Left lung (tissue), 10 donors: ENCODE results near the gene LNX2. TPM values are rescaled to one million over a fixed set of nuclear protein-coding genes. Genes with fewer than 3 reads are reported as not detected.

Experiments used
- ATAC-seq: fragments of 200-7000 bp; cut with Tn5 transposase; one replicate; pipeline ENCODE4 v1.9.1; 2020; ENCODE audit warnings: moderate library complexity
- DNase-seq, 4 donors: peaks; one replicate each; pipeline ENCODE4 v3.0.0-alpha.2; 2013 to 2020
- H3K27ac ChIP-seq, 2 donors: fragments of 200-600 bp; sonication (generic) in 1 of 2; one replicate each; pipeline versions ENCODE4 v1.5.0 to v1.8.0; 2020 to 2021
- H3K27me3 ChIP-seq, 2 donors: fragments of 200-600 bp; sonication (generic) in 1 of 2; one replicate each; pipeline versions ENCODE4 v1.5.0 to v1.8.0; 2020 to 2021
- H3K36me3 ChIP-seq, 2 donors: fragments of 200-600 bp; sonication (generic) in 1 of 2; one replicate each; pipeline versions ENCODE4 v1.5.0 to v1.8.0; 2020 to 2021
- H3K4me1 ChIP-seq, 2 donors: fragments of 200-600 bp; one replicate each; pipeline ENCODE4 v1.8.0; 2021
- H3K4me3 ChIP-seq, 2 donors: fragments of 200-600 bp; sonication (generic) in 1 of 2; one replicate each; pipeline versions ENCODE4 v1.5.0 to v1.8.0; 2020 to 2021; ENCODE audit warnings: mild to moderate bottlenecking in 1 of 2
- H3K9me3 ChIP-seq, 2 donors: fragments of 200-600 bp; sonication (generic) in 1 of 2; one replicate each; pipeline versions ENCODE4 v1.5.0 to v1.8.0; 2020 to 2021
- intact Hi-C, 2 donors: fragments of 100-400 bp; cut with DNase I; formaldehyde crosslinking; loops; one replicate each; pipeline versions ENCODE4 v1.11.2 to v1.14.2; 2022
- polyA plus RNA-seq, 6 donors: library from polyadenylated mRNA; unstranded; fragments of 120-200 nt; gene quantifications; one replicate each; pipeline ENCODE4 v1.2.1, GENCODE V29; 2013; ENCODE audit not compliant: insufficient read length in 6 of 6
- total RNA-seq, 2 donors: library from RNA; stranded (reverse); fragmentation: NEBNext Ultra II Directional; extraction: Animal tissue kit (Norgen Biotek cat#: 25700); gene quantifications; one replicate each; pipeline ENCODE4 v1.2.1, GENCODE V29; 2021
- TF ChIP-seq, protein P1 (sequence below), 2 donors: fragments of 200-600 bp; sonication (generic) in 1 of 2; IDR thresholded peaks; one replicate each; pipeline versions ENCODE4 v1.5.0 to v1.8.0; 2021; ENCODE audit warnings: antibody characterized with exemption in 2 of 2
- donor health status: DM: no; HTN: yes; CAD: no.
- donor health status: DM: no; HTN: no; CAD: no.

The LNX2 gene
- total and polyA plus RNA-seq, 8 donors = 16.0 to 25.9 (median 17.8) TPM

DNA sequence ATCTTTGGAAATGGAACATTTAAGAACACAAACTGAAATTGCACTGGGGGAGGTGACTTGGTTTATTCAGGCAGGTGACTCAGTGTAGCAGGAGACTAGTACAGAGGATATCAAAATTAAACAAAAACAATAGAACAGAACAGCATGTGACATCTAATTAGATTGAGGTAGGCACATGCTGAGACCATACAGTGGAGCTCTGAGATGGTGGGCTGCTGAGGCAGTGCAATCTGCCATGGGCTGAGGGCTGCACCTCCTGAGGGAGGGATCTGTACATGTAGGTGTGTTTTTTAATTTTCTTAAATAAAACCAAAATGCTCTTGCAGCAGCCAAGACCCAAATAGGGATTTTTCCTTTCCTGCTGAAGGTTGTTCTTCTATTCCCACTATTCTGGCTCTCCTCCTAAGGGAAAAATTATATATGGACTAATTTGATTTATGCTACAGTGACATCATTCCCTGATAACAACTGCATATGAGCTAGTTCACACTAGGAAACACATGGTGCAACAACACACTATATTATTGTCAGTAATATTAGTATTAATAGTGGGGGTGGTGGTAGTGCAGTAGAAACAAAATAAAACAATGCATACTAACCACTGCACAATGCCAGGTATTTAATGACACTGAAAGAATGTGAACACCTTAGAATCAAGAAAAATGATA is 48.0 kb downstream of the LNX2 start:
- no peak overlapping the region for H3K27ac ChIP-seq
- no peaks in the 10 kb centered on the region for H3K9me3 ChIP-seq
- peaks cover 0 to 21% of the 10 kb centered on the region in 2 donors for H3K36me3 ChIP-seq
- TF ChIP-seq, protein P1, sequence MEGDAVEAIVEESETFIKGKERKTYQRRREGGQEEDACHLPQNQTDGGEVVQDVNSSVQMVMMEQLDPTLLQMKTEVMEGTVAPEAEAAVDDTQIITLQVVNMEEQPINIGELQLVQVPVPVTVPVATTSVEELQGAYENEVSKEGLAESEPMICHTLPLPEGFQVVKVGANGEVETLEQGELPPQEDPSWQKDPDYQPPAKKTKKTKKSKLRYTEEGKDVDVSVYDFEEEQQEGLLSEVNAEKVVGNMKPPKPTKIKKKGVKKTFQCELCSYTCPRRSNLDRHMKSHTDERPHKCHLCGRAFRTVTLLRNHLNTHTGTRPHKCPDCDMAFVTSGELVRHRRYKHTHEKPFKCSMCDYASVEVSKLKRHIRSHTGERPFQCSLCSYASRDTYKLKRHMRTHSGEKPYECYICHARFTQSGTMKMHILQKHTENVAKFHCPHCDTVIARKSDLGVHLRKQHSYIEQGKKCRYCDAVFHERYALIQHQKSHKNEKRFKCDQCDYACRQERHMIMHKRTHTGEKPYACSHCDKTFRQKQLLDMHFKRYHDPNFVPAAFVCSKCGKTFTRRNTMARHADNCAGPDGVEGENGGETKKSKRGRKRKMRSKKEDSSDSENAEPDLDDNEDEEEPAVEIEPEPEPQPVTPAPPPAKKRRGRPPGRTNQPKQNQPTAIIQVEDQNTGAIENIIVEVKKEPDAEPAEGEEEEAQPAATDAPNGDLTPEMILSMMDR (IDR thresholded peaks at IDR 0.05) = no peak
- intact Hi-C loops = no loop called here
- no peaks in the 10 kb centered on the region for H3K27me3 ChIP-seq
- H3K4me3 ChIP-seq = no peak overlapping the region
- DNase-seq (no peak), ATAC-seq (no peak)
- H3K4me1 ChIP-seq = no peaks in the 10 kb centered on the region

DNA sequence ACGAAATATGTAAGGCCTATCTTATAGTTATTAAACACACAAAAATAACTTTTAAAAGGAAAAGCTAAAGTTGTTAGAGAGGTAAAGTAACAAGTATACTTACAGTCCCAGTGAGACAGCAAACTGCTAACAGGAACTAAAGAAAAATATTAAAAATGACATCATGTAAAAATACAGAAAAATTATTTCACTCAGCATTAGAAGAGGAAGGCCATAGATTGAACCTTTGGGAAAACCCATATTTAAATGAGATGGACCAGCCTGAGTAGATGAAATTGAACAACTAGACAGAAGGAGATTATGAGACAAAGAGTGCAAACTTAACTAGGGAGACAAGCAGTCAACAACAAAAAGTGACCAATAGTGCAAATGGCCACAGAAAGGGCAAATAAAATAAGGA is 49.4 kb downstream of the LNX2 start:
- Histone ChIP-seq H3K36me3 (peaks cover 0 to 35% of the 10 kb centered on the region in 2 donors), H3K9me3 (no peaks in the 10 kb centered on the region), H3K4me1 (no peaks in the 10 kb centered on the region), H3K27ac (no peak overlapping the region), H3K27me3 (no peaks in the 10 kb centered on the region), H3K4me3 (no peak overlapping the region)
- ATAC-seq (no peak), DNase-seq (no peak)
- TF ChIP-seq, protein P1 (IDR thresholded peaks at IDR 0.05) = no peak
- intact Hi-C loops = no loop called here

DNA sequence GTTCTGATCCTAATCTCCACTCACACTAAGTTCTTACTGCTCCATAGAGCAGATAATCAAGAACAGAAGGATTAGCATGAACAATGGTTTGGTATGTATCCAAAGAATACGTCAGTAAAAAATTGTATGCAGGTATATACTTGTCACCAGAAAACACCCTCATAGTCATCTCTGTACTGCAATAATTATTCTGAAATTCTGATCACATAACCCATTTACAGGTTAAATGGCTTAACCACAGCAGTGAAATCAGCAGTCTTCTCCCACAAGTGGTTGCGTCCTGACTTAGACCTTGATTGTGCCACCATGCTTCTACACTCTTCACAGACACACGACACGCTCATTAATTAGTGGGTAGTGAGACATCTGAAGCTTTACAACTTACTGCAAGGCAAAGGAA is 50.9 kb downstream of the LNX2 start:
- H3K9me3 ChIP-seq = no peaks in the 10 kb centered on the region
- intact Hi-C loops = no loop called here

DNA sequence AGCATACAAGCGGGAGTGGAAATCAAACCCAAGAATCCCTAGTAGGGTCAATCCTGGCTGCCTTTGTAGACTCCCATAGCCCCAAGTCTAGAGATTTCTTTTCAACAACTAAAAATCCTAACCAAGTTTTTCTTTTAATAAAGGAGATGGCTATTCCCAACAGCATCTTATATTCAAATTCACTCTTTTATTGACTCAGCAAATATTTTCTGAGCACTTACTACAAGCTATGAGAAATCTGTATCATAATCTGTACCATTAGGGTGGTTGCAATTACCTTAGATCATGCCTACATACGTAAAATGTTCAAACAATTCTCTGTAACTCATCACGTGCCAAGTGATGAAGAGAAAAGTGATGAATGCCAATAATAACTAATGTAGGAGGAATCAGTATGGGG is 54.5 kb downstream of the LNX2 start:
- no peak for DNase-seq
- H3K9me3 ChIP-seq = no peaks in the 10 kb centered on the region
- no peak overlapping the region for H3K4me3 ChIP-seq
- no peaks in the 10 kb centered on the region for H3K27me3 ChIP-seq
- ATAC-seq = no peak
- H3K36me3 ChIP-seq = peaks cover 0 to 49% of the 10 kb centered on the region in 2 donors
- intact Hi-C loops = no loop called here
- TF ChIP-seq, protein P1 (IDR thresholded peaks at IDR 0.05) = no peak
- no peaks in the 10 kb centered on the region for H3K4me1 ChIP-seq
- no peak overlapping the region for H3K27ac ChIP-seq

More for the DNA sequence above, 50.9 kb downstream of the LNX2 start:
- ATAC-seq = no peak
- Histone ChIP-seq H3K27me3 (no peaks in the 10 kb centered on the region), H3K4me1 (no peaks in the 10 kb centered on the region), H3K36me3 (peaks cover 0 to 44% of the 10 kb centered on the region in 2 donors), H3K4me3 (no peak overlapping the region), H3K27ac (no peak overlapping the region)
- TF ChIP-seq, protein P1 (IDR thresholded peaks at IDR 0.05) = no peak
- DNase-seq = no peak

DNA sequence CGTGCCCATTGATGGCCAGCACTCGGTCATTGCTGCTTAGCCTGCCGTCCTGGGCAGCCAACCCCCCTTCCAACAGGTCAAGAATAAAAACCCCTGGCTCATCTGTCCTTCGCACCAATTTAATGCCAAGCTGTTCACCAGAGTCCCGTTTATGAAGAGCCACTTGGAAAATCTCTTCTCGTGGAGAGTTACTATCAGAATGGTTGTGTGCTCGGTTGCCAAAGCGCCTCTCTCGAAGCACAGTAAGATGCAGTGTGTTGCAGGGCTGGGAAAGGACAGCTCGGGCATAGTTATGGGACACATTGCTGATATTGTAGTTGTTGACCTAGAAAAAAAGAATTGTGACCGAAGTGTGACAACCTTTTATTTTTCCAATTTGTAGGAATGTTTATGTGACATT is 57.9 kb downstream of the LNX2 start:
- peaks cover 0 to 29% of the 10 kb centered on the region in 2 donors for H3K36me3 ChIP-seq
- no peak overlapping the region for H3K27ac ChIP-seq
- no peaks in the 10 kb centered on the region for H3K27me3 ChIP-seq
- ATAC-seq (no peak), DNase-seq (no peak)
- TF ChIP-seq, protein P1 (IDR thresholded peaks at IDR 0.05) = no peak
- H3K4me1 ChIP-seq = no peaks in the 10 kb centered on the region
- H3K9me3 ChIP-seq = no peaks in the 10 kb centered on the region
- intact Hi-C loops = no loop called here
- H3K4me3 ChIP-seq = no peak overlapping the region
